HepG2 (cell line): Measurements from ENCODE around the gene GZF1. TPM values are rescaled to one million over a fixed set of nuclear protein-coding genes. Genes with fewer than 3 reads are reported as not detected.
A peak's percentile ranks its signal among the peaks of the same experiment; 100 is the strongest.

Source experiments
- ATRX ChIP-seq: sonication (generic); formaldehyde crosslinking; IDR thresholded peaks from 2 replicates; pipeline ENCODE4 v1.4.0; 2020; ENCODE audit warnings: missing genetic modification reagents, borderline replicate concordance
- HNF4G ChIP-seq, 2 experiments: sonication (generic) in 1 of 2; formaldehyde crosslinking in 1 of 2; IDR thresholded peaks; 2 replicates each; pipeline versions ENCODE4 v1.4.0 to v1.6.1; 2011 to 2020; ENCODE audit warnings: borderline replicate concordance in 2 of 2, low read depth in 2 of 2, mild to moderate bottlenecking in 2 of 2, low read length in 1 of 2, missing genetic modification reagents in 1 of 2, moderate library complexity in 1 of 2
- HOXA9 ChIP-seq: sonication (generic); formaldehyde crosslinking; IDR thresholded peaks from 2 replicates; pipeline ENCODE4 v1.8.1; 2022; ENCODE audit warnings: missing genetic modification reagents, mild to moderate bottlenecking, moderate library complexity, borderline replicate concordance
- JUNB ChIP-seq: sonication (generic); formaldehyde crosslinking; IDR thresholded peaks from 2 replicates; pipeline ENCODE4 v1.8.0; 2022; ENCODE audit warnings: missing genetic modification reagents, mild to moderate bottlenecking, borderline replicate concordance
- KLF15 ChIP-seq: sonication (generic); formaldehyde crosslinking; IDR thresholded peaks from 2 replicates; pipeline ENCODE4 v1.8.1; 2023; ENCODE audit warnings: borderline replicate concordance, mild to moderate bottlenecking, inconsistent platforms, missing genetic modification reagents, mixed read lengths
- LCORL ChIP-seq, 2 experiments: fragments of 450-650 bp in 1 of 2; sonication (generic) in 1 of 2; formaldehyde crosslinking in 1 of 2; IDR thresholded peaks; 2 replicates each; pipeline versions ENCODE4 v1.5.0 to v1.6.1; 2017 to 2020; ENCODE audit warnings: antibody characterized with exemption in 1 of 2, missing genetic modification reagents in 1 of 2
- NCOA1 ChIP-seq: sonication (generic); formaldehyde crosslinking; IDR thresholded peaks from 2 replicates; pipeline ENCODE4 v1.9.0; 2021; ENCODE audit warnings: missing genetic modification reagents
- NPAS2 ChIP-seq: sonication (generic); formaldehyde crosslinking; IDR thresholded peaks from 2 replicates; pipeline ENCODE4 v1.8.0; 2022; ENCODE audit warnings: mild to moderate bottlenecking, missing genetic modification reagents, borderline replicate concordance
- POLR2A ChIP-seq, 2 experiments: IDR thresholded peaks; 2 replicates each; pipeline ENCODE4 v1.6.1; 2011; ENCODE audit warnings: low read depth in 2 of 2, low read length in 2 of 2, mild to moderate bottlenecking in 1 of 2, moderate library complexity in 1 of 2; ENCODE audit not compliant: insufficient read depth in 1 of 2
- SIN3A ChIP-seq: IDR thresholded peaks from 2 replicates; pipeline ENCODE4 v1.6.1; 2011; ENCODE audit warnings: low read depth, mild to moderate bottlenecking, control low read depth, low read length, borderline replicate concordance
- SIN3B ChIP-seq: fragments of 150-350 bp; IDR thresholded peaks from 2 replicates; pipeline ENCODE4 v1.6.1; 2014; ENCODE audit warnings: low read length
- ZBTB8A ChIP-seq: sonication (generic); formaldehyde crosslinking; IDR thresholded peaks from 2 replicates; pipeline ENCODE4 v1.4.0; 2020; ENCODE audit warnings: mild to moderate bottlenecking, low read depth, missing genetic modification reagents, borderline replicate concordance
- ZFX ChIP-seq: sonication (generic); formaldehyde crosslinking; IDR thresholded peaks from 2 replicates; pipeline ENCODE4 v1.4.0; 2020; ENCODE audit warnings: mild to moderate bottlenecking, low read depth, missing genetic modification reagents, moderate library complexity
- ZNF282 ChIP-seq: fragments of 450-650 bp; IDR thresholded peaks from 2 replicates; pipeline ENCODE4 v1.6.1; 2018; ENCODE audit not compliant: partially characterized antibody
- polyA plus RNA-seq, 8 experiments: library from polyadenylated mRNA; depleted of rRNA in 3 of 8; stranded (reverse) in 7 of 8; unstranded in 1 of 8; fragments of >200 nt; fragmentation: Illumina TruSeq in 4 of 8; extraction: Trizol in 4 of 8; gene quantifications; 2 replicates each; pipeline versions ENCODE4 v1.2.1 to v1.2.3, GENCODE V29; 2011 to 2016; ENCODE audit warnings: low read depth in 4 of 8, missing spikeins in 1 of 8, mixed read lengths in 1 of 8; ENCODE audit not compliant: insufficient read depth in 1 of 8
- total RNA-seq, 5 experiments: library from RNA; depleted of rRNA; stranded (reverse); fragments of >200 nt; fragmentation: Illumina TruSeq; extraction: Trizol; gene quantifications; 2 replicates each; pipeline ENCODE4 v1.2.3, GENCODE V29; 2016; ENCODE audit warnings: low read depth in 1 of 5
- TF ChIP-seq, protein P1 (sequence below): sonication (generic); formaldehyde crosslinking; IDR thresholded peaks from 2 replicates; pipeline ENCODE4 v1.4.0; 2020; ENCODE audit warnings: mild to moderate bottlenecking, missing genetic modification reagents, borderline replicate concordance
- TF ChIP-seq, protein P2 (sequence below): sonication (generic); formaldehyde crosslinking; IDR thresholded peaks from 2 replicates; pipeline ENCODE4 v1.4.0; 2020; ENCODE audit warnings: missing genetic modification reagents
- TF ChIP-seq, protein P3 (sequence below): sonication (generic); formaldehyde crosslinking; IDR thresholded peaks from 2 replicates; pipeline ENCODE4 v1.4.0; 2020; ENCODE audit warnings: missing genetic modification reagents
- TF ChIP-seq, protein P4 (sequence below): IDR thresholded peaks from 2 replicates; pipeline ENCODE4 v1.6.1; 2016; ENCODE audit warnings: missing biosample characterization, missing genetic modification reagents, low read depth

GZF1 gene
- total and polyA plus RNA-seq, 2 of the 13 experiments (the other 11 are each of a cell fraction or from before 2014, with no cell fraction given): 16.9 to 26.0 TPM

DNA sequence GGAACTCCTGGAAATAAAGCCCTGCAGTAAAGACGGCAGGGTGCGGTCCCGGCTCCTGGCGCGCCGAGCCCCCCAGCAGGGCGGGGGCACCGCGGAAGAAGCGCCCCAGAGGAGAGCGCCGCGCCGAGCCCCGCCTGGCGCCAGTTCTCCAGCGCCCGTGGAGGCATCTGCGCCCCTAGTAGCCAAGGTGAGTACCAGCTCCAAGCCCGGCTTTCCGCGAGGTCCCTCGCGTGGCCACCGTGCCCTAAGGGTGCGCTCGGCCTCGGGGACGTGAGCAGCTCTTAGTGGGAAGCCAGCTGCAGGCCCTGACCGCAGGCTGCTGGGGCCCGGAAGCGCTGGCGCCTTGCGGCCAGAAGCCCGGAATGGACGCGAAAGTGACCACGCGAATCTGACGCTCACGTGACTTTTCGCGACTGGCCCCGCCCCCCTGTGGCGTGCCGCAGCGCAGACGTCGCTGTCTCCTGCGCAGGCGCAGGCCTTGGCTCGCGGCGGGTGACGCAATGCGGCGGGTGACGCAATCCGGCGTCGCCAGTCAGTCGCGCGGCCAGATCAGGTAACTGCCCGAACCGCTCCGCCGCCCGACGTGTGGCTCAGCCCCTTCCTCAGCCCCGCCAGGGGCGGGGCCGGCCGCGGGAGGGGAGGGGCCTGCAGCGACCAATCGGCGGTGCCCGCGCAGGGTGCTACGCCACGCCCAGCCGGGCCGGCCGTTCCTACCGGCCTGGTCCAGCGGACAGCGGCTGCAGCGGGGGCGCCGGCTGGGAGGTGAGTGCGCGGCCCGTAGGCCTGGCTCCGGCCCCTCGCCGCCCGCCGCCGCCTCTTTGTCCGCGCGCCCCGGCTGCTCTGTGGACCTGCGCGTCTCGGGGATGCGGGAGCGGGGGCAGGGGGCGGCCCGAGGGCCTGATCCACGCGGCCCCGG lies at the start of gene GZF1 (continued):
- TF ChIP-seq, protein P1, sequence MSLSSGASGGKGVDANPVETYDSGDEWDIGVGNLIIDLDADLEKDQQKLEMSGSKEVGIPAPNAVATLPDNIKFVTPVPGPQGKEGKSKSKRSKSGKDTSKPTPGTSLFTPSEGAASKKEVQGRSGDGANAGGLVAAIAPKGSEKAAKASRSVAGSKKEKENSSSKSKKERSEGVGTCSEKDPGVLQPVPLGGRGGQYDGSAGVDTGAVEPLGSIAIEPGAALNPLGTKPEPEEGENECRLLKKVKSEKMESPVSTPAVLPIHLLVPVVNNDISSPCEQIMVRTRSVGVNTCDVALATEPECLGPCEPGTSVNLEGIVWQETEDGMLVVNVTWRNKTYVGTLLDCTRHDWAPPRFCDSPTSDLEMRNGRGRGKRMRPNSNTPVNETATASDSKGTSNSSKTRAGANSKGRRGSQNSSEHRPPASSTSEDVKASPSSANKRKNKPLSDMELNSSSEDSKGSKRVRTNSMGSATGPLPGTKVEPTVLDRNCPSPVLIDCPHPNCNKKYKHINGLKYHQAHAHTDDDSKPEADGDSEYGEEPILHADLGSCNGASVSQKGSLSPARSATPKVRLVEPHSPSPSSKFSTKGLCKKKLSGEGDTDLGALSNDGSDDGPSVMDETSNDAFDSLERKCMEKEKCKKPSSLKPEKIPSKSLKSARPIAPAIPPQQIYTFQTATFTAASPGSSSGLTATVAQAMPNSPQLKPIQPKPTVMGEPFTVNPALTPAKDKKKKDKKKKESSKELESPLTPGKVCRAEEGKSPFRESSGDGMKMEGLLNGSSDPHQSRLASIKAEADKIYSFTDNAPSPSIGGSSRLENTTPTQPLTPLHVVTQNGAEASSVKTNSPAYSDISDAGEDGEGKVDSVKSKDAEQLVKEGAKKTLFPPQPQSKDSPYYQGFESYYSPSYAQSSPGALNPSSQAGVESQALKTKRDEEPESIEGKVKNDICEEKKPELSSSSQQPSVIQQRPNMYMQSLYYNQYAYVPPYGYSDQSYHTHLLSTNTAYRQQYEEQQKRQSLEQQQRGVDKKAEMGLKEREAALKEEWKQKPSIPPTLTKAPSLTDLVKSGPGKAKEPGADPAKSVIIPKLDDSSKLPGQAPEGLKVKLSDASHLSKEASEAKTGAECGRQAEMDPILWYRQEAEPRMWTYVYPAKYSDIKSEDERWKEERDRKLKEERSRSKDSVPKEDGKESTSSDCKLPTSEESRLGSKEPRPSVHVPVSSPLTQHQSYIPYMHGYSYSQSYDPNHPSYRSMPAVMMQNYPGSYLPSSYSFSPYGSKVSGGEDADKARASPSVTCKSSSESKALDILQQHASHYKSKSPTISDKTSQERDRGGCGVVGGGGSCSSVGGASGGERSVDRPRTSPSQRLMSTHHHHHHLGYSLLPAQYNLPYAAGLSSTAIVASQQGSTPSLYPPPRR (CRISPR knock-in tag): peak; percentile 87
- no peak for TF ChIP-seq ATRX
- peak; percentile 44; the same call in 1 of the 2 replicates for TF ChIP-seq HNF4G (IDR thresholded peaks at IDR 0.05; ENCODE audit: borderline replicate concordance, low read depth, low read length)
- peak; percentile 77 for TF ChIP-seq HNF4G (CRISPR knock-in tag; IDR thresholded peaks at IDR 0.05; ENCODE audit: borderline replicate concordance, low read depth)
- TF ChIP-seq LCORL (IDR thresholded peaks at IDR 0.05): no peak
- TF ChIP-seq LCORL (CRISPR knock-in tag; IDR thresholded peaks at IDR 0.05): peak; percentile 85
- no peak for TF ChIP-seq JUNB (CRISPR knock-in tag)
- peak; percentile 97 to 99 for TF ChIP-seq POLR2A (IDR thresholded peaks at IDR 0.05; ENCODE audit: insufficient read depth in 1 of 2, low read depth in 2 of 2, low read length in 2 of 2)
- TF ChIP-seq, protein P2, sequence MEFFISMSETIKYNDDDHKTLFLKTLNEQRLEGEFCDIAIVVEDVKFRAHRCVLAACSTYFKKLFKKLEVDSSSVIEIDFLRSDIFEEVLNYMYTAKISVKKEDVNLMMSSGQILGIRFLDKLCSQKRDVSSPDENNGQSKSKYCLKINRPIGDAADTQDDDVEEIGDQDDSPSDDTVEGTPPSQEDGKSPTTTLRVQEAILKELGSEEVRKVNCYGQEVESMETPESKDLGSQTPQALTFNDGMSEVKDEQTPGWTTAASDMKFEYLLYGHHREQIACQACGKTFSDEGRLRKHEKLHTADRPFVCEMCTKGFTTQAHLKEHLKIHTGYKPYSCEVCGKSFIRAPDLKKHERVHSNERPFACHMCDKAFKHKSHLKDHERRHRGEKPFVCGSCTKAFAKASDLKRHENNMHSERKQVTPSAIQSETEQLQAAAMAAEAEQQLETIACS (CRISPR knock-in tag): peak; percentile 38; the same call in 1 of the 2 replicates
- TF ChIP-seq ZNF282: no peak
- peak; percentile 94 for TF ChIP-seq KLF15 (CRISPR knock-in tag)
- TF ChIP-seq SIN3B: no peak; the same call in 1 of the 2 replicates
- peak; percentile 99 for TF ChIP-seq ZFX (CRISPR knock-in tag)
- no peak for TF ChIP-seq NCOA1
- peak; percentile 92; the same call in 1 of the 2 replicates for TF ChIP-seq HOXA9 (CRISPR knock-in tag)
- TF ChIP-seq NPAS2: no peak
- TF ChIP-seq, protein P3, sequence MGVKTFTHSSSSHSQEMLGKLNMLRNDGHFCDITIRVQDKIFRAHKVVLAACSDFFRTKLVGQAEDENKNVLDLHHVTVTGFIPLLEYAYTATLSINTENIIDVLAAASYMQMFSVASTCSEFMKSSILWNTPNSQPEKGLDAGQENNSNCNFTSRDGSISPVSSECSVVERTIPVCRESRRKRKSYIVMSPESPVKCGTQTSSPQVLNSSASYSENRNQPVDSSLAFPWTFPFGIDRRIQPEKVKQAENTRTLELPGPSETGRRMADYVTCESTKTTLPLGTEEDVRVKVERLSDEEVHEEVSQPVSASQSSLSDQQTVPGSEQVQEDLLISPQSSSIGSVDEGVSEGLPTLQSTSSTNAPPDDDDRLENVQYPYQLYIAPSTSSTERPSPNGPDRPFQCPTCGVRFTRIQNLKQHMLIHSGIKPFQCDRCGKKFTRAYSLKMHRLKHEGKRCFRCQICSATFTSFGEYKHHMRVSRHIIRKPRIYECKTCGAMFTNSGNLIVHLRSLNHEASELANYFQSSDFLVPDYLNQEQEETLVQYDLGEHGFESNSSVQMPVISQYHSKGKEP (CRISPR knock-in tag): peak; percentile 74
- TF ChIP-seq SIN3A: peak; percentile 92; the same call in 1 of the 2 replicates
- TF ChIP-seq, protein P4, sequence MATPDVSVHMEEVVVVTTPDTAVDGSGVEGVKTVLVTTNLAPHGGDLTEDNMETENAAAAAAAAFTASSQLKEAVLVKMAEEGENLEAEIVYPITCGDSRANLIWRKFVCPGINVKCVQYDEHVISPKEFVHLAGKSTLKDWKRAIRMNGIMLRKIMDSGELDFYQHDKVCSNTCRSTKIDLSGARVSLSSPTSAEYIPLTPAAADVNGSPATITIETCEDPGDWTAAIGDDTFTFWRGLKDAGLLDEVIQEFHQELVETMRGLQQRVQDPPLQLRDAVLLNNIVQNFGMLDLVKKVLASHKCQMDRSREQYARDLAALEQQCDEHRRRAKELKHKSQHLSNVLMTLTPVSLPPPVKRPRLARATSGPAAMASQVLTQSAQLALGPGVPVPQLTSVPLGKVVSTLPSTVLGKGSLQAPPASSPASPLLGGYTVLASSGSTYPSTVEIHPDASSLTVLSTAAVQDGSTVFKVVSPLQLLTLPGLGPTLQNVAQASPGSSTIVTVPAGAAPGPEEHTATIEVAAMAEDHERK (CRISPR knock-in tag): peak; percentile 93
- TF ChIP-seq ZBTB8A (CRISPR knock-in tag): peak; percentile 100
